HT1080 (cell line): ENCODE measurements around the gene ATG101. TPM values are rescaled to one million over a fixed set of nuclear protein-coding genes. Genes with fewer than 3 reads are reported as not detected.
"Not testable (repeated sequence)": the region's sequence is repeated elsewhere in the genome, so short reads cannot be mapped to it uniquely, and the experiment has no call there.

Experiments
- DNase-seq: peaks from one replicate; pipeline ENCODE4 v3.0.0-alpha.2; 2015; ENCODE audit warnings: low read depth
- total RNA-seq: library from RNA; depleted of rRNA; stranded (reverse); fragments of >200 nt; shearing (Covaris generic); gene quantifications from 2 replicates; pipeline ENCODE4 v1.2.3, GENCODE V29; 2014; rRNA removed

ATG101 gene
- total RNA-seq, 1 experiment from 2014 or later, result 75.0 TPM

- no peak for DNase-seq
Observed at GRCh38 chr12:52097045-52097666, 27.4 kb downstream of the ATG101 start.

GRCh38 chr12:52104431-52105089 is 34.8 kb downstream of the ATG101 start:
- DNase-seq, result not testable (repeated sequence)

GRCh38 chr12:52116222-52117125 is 46.7 kb downstream of the ATG101 start:
- not testable (repeated sequence) for DNase-seq

- not testable (repeated sequence) for DNase-seq
Observed at GRCh38 chr12:52117806-52118475, 48.2 kb downstream of the ATG101 start.

- DNase-seq, result no peak
Observed at GRCh38 chr12:52119398-52120254, 49.8 kb downstream of the ATG101 start.

- DNase-seq, result no peak
Observed at GRCh38 chr12:52120951-52121823, 51.4 kb downstream of the ATG101 start.

- DNase-seq, result no peak
Observed at GRCh38 chr12:52121824-52122539, 52.2 kb downstream of the ATG101 start.

GRCh38 chr12:52122540-52122871 is 52.7 kb downstream of the ATG101 start:
- no peak for DNase-seq

GRCh38 chr12:52122904-52123303 is 53.1 kb downstream of the ATG101 start:
- DNase-seq, result no peak

GRCh38 chr12:52123487-52124186 is 53.9 kb downstream of the ATG101 start:
- DNase-seq, result no peak

GRCh38 chr12:52125476-52125900 is 55.7 kb downstream of the ATG101 start:
- DNase-seq, result no peak

GRCh38 chr12:52126050-52126604 is 56.3 kb downstream of the ATG101 start:
- DNase-seq, result no peak

Other genes starting within 250 kb of the ATG101 start
- 0.10 and 0.33 TPM in 2 replicates for gene FIGNL2, start 221.3 kb upstream of the ATG101 start, total RNA-seq
- gene ANKRD33, start 181.9 kb upstream of the ATG101 start, total RNA-seq, result not detected in 2 replicates
- 0.87 and 1.0 TPM in 2 replicates for gene ACVRL1, start 162.5 kb upstream of the ATG101 start, total RNA-seq
- gene ACVR1B, start 118.3 kb upstream of the ATG101 start, total RNA-seq, result 7.1 and 7.7 TPM in 2 replicates
- gene TAMALIN, start 63.0 kb upstream of the ATG101 start, total RNA-seq, result 0.39 and 1.5 TPM in 2 replicates
- 0.88 and 1.2 TPM in 2 replicates for gene NR4A1, start 18.5 kb upstream of the ATG101 start, total RNA-seq
- not detected in 2 replicates for gene SMIM41, start 9.7 kb downstream of the ATG101 start, total RNA-seq
- gene KRT80, start 122.0 kb downstream of the ATG101 start, total RNA-seq, result 6.7 and 8.2 TPM in 2 replicates
- gene KRT7, start 163.3 kb downstream of the ATG101 start, total RNA-seq, result 4.9 and 5.1 TPM in 2 replicates
- 1.2 TPM in 2 replicates for gene KRT86, start 204.7 kb downstream of the ATG101 start, total RNA-seq
- 235 and 270 TPM in 2 replicates for gene KRT81, start 221.6 kb downstream of the ATG101 start, total RNA-seq